ENCODE results near the gene MEX3C. TPM values are rescaled to one million over a fixed set of nuclear protein-coding genes. Genes with fewer than 3 reads are reported as not detected.

The MEX3C gene
- total RNA-seq, 1 experiment from 2014 or later = 45.0 TPM

GRCh38 chr18:51128533-51128932 lies 68.9 kb downstream of the MEX3C start:
- H3K9me2 ChIP-seq (ENCODE audit: insufficient read depth) = no peaks in the 10 kb centered on the region
- H3K79me2 ChIP-seq (ENCODE audit: insufficient read depth, low read length) = no peaks in the 10 kb centered on the region
- TF ChIP-seq, protein P1, sequence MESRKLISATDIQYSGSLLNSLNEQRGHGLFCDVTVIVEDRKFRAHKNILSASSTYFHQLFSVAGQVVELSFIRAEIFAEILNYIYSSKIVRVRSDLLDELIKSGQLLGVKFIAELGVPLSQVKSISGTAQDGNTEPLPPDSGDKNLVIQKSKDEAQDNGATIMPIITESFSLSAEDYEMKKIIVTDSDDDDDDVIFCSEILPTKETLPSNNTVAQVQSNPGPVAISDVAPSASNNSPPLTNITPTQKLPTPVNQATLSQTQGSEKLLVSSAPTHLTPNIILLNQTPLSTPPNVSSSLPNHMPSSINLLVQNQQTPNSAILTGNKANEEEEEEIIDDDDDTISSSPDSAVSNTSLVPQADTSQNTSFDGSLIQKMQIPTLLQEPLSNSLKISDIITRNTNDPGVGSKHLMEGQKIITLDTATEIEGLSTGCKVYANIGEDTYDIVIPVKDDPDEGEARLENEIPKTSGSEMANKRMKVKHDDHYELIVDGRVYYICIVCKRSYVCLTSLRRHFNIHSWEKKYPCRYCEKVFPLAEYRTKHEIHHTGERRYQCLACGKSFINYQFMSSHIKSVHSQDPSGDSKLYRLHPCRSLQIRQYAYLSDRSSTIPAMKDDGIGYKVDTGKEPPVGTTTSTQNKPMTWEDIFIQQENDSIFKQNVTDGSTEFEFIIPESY (IDR thresholded peaks at IDR 0.05; ENCODE audit: extremely low read depth, insufficient replicate concordance, low read length) = no peak
- no peak for TF ChIP-seq EZH2phosphoT487 (IDR thresholded peaks at IDR 0.05; ENCODE audit: borderline replicate concordance)
- no peaks in the 10 kb centered on the region for H3K36me3 ChIP-seq (ENCODE audit: control insufficient read depth in 1 of 2, insufficient read depth in 2 of 2, low read length in 2 of 2)
- no peak overlapping the region for H3K4me3 ChIP-seq (replicated peaks in 1 of 2; ENCODE audit: low read depth in 1 of 2, low read length in 2 of 2)
- no peak overlapping the region for H3K27ac ChIP-seq (ENCODE audit: low read depth, low read length)
- no peaks in the 10 kb centered on the region for H3K9me3 ChIP-seq (ENCODE audit: control insufficient read depth in 1 of 2, insufficient read depth in 1 of 2, low read depth in 1 of 2, low read length in 2 of 2)
- ATAC-seq = no peak
- ChIA-PET RAD21 (ENCODE audit: low non-redundant PET in 1 of 2, low total read pairs in 2 of 2, uncharacterized antibody in 2 of 2, unreplicated experiment in 2 of 2) (no interaction called here), CTCF (no interaction called here), POLR2A (no interaction called here)
- no peaks in the 10 kb centered on the region for H3K27me3 ChIP-seq (ENCODE audit: insufficient read depth, low read length)
- H3K4me1 ChIP-seq (ENCODE audit: control insufficient read depth in 1 of 2, insufficient read depth in 2 of 2, low read length in 2 of 2) = no peaks in the 10 kb centered on the region
- no peak overlapping the region for H2AFZ ChIP-seq (ENCODE audit: low read depth, low read length, poor library complexity, severe bottlenecking)
- no TSS peak for BruUV-seq (replicated peaks)
- intact Hi-C loops (cut with micrococcal nuclease) = no loop called here
- no peaks in the 10 kb centered on the region for H4K20me1 ChIP-seq (ENCODE audit: insufficient read depth)
- no peak overlapping the region for H3K9ac ChIP-seq (ENCODE audit: low read length)
- no peak overlapping the region for H3K4me2 ChIP-seq (ENCODE audit: low read length)
- DNase-seq (ENCODE audit: low read depth, low spot score) = no peak

DNA sequence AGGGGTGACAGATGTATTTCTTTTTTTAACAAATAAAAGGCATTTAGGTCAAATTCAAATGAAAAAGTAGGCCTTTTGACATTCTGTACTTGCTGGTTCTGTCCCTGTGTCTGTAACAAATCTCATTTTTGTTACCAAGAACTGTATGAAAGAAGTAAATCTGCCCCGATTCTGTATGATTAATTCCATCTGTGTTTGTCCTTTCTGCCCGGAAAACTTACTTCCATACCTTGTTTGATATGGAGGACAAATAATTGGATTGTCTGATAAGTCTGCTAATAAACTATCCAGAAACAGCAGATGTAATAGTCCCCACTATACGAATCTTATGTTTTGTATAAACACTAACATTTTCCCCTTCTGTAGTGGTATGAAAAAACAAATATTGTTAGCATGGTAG lies 69.8 kb downstream of the MEX3C start:
- H3K36me3 ChIP-seq (ENCODE audit: control insufficient read depth in 1 of 2, insufficient read depth in 2 of 2, low read length in 2 of 2) = no peaks in the 10 kb centered on the region
- DNase-seq (ENCODE audit: low read depth, low spot score) (no peak), ATAC-seq (no peak)
- H3K4me3 ChIP-seq (replicated peaks in 1 of 2; ENCODE audit: low read depth in 1 of 2, low read length in 2 of 2) = no peak overlapping the region
- no peak overlapping the region for H2AFZ ChIP-seq (ENCODE audit: low read depth, low read length, poor library complexity, severe bottlenecking)
- no TSS peak for BruUV-seq (replicated peaks)
- H3K9me2 ChIP-seq (ENCODE audit: insufficient read depth) = no peaks in the 10 kb centered on the region
- H3K9ac ChIP-seq (ENCODE audit: low read length) = no peak overlapping the region
- intact Hi-C loops (cut with micrococcal nuclease) = no loop called here
- H3K27ac ChIP-seq (ENCODE audit: low read depth, low read length) = no peak overlapping the region
- RAD21 ChIA-PET (ENCODE audit: low non-redundant PET in 1 of 2, low total read pairs in 2 of 2, uncharacterized antibody in 2 of 2, unreplicated experiment in 2 of 2) = no interaction called here
- CTCF ChIA-PET = no interaction called here
- no peak overlapping the region for H3K4me2 ChIP-seq (ENCODE audit: low read length)
- H3K9me3 ChIP-seq (ENCODE audit: control insufficient read depth in 1 of 2, insufficient read depth in 1 of 2, low read depth in 1 of 2, low read length in 2 of 2) = no peaks in the 10 kb centered on the region
- no peaks in the 10 kb centered on the region for H3K79me2 ChIP-seq (ENCODE audit: insufficient read depth, low read length)
- H4K20me1 ChIP-seq (ENCODE audit: insufficient read depth) = no peaks in the 10 kb centered on the region
- POLR2A ChIA-PET = no interaction called here
- H3K4me1 ChIP-seq (ENCODE audit: control insufficient read depth in 1 of 2, insufficient read depth in 2 of 2, low read length in 2 of 2) = no peaks in the 10 kb centered on the region
- H3K27me3 ChIP-seq (ENCODE audit: insufficient read depth, low read length) = no peaks in the 10 kb centered on the region
- TF ChIP-seq, protein P1 (IDR thresholded peaks at IDR 0.05; ENCODE audit: extremely low read depth, insufficient replicate concordance, low read length) = no peak
- TF ChIP-seq POLR2A (IDR thresholded peaks at IDR 0.05; ENCODE audit: borderline replicate concordance, extremely low read depth, insufficient read depth, insufficient read length) (no peak), ZFX (IDR thresholded peaks at IDR 0.05) (no peak), ZNF274 (IDR thresholded peaks at IDR 0.05; ENCODE audit: low read depth, low read length) (no peak), EZH2 (IDR thresholded peaks at IDR 0.05) (no peak), EGR1 (IDR thresholded peaks at IDR 0.05; ENCODE audit: low read depth) (no peak), POLR2AphosphoS5 (IDR thresholded peaks at IDR 0.05; ENCODE audit: low read depth, low read length) (no peak), SIN3A (IDR thresholded peaks at IDR 0.05; ENCODE audit: low read depth) (no peak), RAD21 (IDR thresholded peaks at IDR 0.05; ENCODE audit: low read depth) (no peak), EZH2phosphoT487 (IDR thresholded peaks at IDR 0.05; ENCODE audit: borderline replicate concordance) (no peak), SRF (IDR thresholded peaks at IDR 0.05; ENCODE audit: low read depth) (no peak), MAX (IDR thresholded peaks at IDR 0.05) (no peak), ELF1 (IDR thresholded peaks at IDR 0.05; ENCODE audit: borderline replicate concordance, low read depth) (no peak)
- TF ChIP-seq, protein P2, sequence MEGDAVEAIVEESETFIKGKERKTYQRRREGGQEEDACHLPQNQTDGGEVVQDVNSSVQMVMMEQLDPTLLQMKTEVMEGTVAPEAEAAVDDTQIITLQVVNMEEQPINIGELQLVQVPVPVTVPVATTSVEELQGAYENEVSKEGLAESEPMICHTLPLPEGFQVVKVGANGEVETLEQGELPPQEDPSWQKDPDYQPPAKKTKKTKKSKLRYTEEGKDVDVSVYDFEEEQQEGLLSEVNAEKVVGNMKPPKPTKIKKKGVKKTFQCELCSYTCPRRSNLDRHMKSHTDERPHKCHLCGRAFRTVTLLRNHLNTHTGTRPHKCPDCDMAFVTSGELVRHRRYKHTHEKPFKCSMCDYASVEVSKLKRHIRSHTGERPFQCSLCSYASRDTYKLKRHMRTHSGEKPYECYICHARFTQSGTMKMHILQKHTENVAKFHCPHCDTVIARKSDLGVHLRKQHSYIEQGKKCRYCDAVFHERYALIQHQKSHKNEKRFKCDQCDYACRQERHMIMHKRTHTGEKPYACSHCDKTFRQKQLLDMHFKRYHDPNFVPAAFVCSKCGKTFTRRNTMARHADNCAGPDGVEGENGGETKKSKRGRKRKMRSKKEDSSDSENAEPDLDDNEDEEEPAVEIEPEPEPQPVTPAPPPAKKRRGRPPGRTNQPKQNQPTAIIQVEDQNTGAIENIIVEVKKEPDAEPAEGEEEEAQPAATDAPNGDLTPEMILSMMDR (IDR thresholded peaks at IDR 0.05 in 2 of 3, conservative IDR thresholded peaks at IDR 0.05 in 1 of 3; ENCODE audit: borderline replicate concordance in 1 of 3, insufficient read depth in 1 of 3, low read depth in 2 of 3, low read length in 2 of 3) = no peak
